GM23338 (cell line): ENCODE measurements around the gene TSPAN4. TPM values are rescaled to one million over a fixed set of nuclear protein-coding genes. Genes with fewer than 3 reads are reported as not detected.
A peak's percentile ranks its signal among the peaks of the same experiment; 100 is the strongest.

Experiments
- ATAC-seq: fragments of 200-7000 bp; cut with Tn5 transposase; 3 replicates; pipeline ENCODE4 v1.9.1; 2020
- DNase-seq: peaks from one replicate; pipeline ENCODE4 v3.0.0-alpha.2; 2015; ENCODE audit warnings: low spot score
- H2AFZ ChIP-seq: fragments of 200-600 bp; sonication (generic); 2 replicates; pipeline ENCODE4 v1.8.0; 2016; ENCODE audit warnings: antibody characterized with exemption, mild to moderate bottlenecking, moderate library complexity
- H3F3A ChIP-seq: fragments of 200-600 bp; sonication (generic); replicated peaks from 2 replicates; pipeline ENCODE4 v1.8.0; 2017; ENCODE audit warnings: antibody characterized with exemption, mixed run types, low read depth
- H3K27ac ChIP-seq: fragments of 200-600 bp; sonication (generic); 2 replicates; pipeline ENCODE4 v1.6.1; 2016; ENCODE audit warnings: low read depth
- H3K27me3 ChIP-seq: fragments of 200-600 bp; sonication (generic); 2 replicates; pipeline ENCODE4 v1.8.0; 2016; ENCODE audit warnings: mild to moderate bottlenecking, mixed run types, moderate library complexity; ENCODE audit not compliant: insufficient read depth
- H3K36me3 ChIP-seq: fragments of 200-600 bp; sonication (generic); 2 replicates; pipeline ENCODE4 v1.8.0; 2016; ENCODE audit warnings: mild to moderate bottlenecking; ENCODE audit not compliant: insufficient read depth
- H3K4me1 ChIP-seq: fragments of 200-600 bp; sonication (generic); 2 replicates; pipeline ENCODE4 v1.8.0; 2016; ENCODE audit warnings: mild to moderate bottlenecking, moderate library complexity; ENCODE audit not compliant: insufficient read depth
- H3K4me2 ChIP-seq: fragments of 200-600 bp; sonication (generic); 2 replicates; pipeline ENCODE4 v1.7.1; 2017; ENCODE audit warnings: mixed run types
- H3K4me3 ChIP-seq: fragments of 200-600 bp; sonication (generic); 2 replicates; pipeline ENCODE4 v1.6.1; 2016; ENCODE audit warnings: mixed run types
- H3K79me2 ChIP-seq: fragments of 200-600 bp; sonication (generic); replicated peaks from 2 replicates; pipeline ENCODE4 v1.8.0; 2017; ENCODE audit warnings: mild to moderate bottlenecking; ENCODE audit not compliant: insufficient read depth
- H3K9me2 ChIP-seq: fragments of 200-600 bp; sonication (generic); 2 replicates; pipeline ENCODE4 v1.8.0; 2017; ENCODE audit not compliant: insufficient read depth
- H4K20me1 ChIP-seq: fragments of 200-600 bp; sonication (generic); replicated peaks from 2 replicates; pipeline ENCODE4 v1.8.0; 2017; ENCODE audit warnings: mild to moderate bottlenecking; ENCODE audit not compliant: insufficient read depth
- H3K27ac Mint-ChIP-seq: 2 replicates; pipeline ENCODE4 v1.8.0; 2020; ENCODE audit warnings: inconsistent platforms, mild to moderate bottlenecking, moderate library complexity, mixed read lengths
- H3K27me3 Mint-ChIP-seq: 3 replicates; pipeline ENCODE4 v1.8.0; 2022; ENCODE audit warnings: low read depth, mild to moderate bottlenecking, moderate library complexity, mixed read lengths, inconsistent platforms; ENCODE audit not compliant: insufficient read depth, poor library complexity
- H3K36me3 Mint-ChIP-seq: 3 replicates; pipeline ENCODE4 v1.8.0; 2021; ENCODE audit warnings: low read depth, mild to moderate bottlenecking, inconsistent platforms, moderate library complexity, mixed read lengths
- H3K4me1 Mint-ChIP-seq: 3 replicates; pipeline ENCODE4 v1.8.0; 2020; ENCODE audit warnings: mild to moderate bottlenecking, inconsistent platforms, mixed read lengths
- H3K4me3 Mint-ChIP-seq: 3 replicates; pipeline ENCODE4 v1.8.0; 2021; ENCODE audit warnings: moderate library complexity, mild to moderate bottlenecking, inconsistent platforms, mixed read lengths
- H3K9me3 Mint-ChIP-seq: 3 replicates; pipeline ENCODE4 v1.8.0; 2020; ENCODE audit warnings: moderate library complexity, mild to moderate bottlenecking, inconsistent platforms, mixed read lengths
- CTCF ChIP-seq, 2 experiments: fragments of 200-600 bp in 1 of 2; sonication (generic) in 1 of 2; conservative IDR thresholded peaks; 2 replicates each; pipeline versions ENCODE4 v1.5.1 to v1.6.1; 2016 to 2017; ENCODE audit warnings: antibody characterized with exemption in 2 of 2, low read depth in 2 of 2, mild to moderate bottlenecking in 2 of 2, moderate library complexity in 1 of 2
- EZH2 ChIP-seq: fragments of 200-600 bp; sonication (generic); IDR thresholded peaks from one replicate; pipeline ENCODE4 v1.8.0; 2017; ENCODE audit warnings: antibody characterized with exemption, mild to moderate bottlenecking, low read depth; ENCODE audit not compliant: unreplicated experiment
- EZH2phosphoT487 ChIP-seq: fragments of 200-600 bp; sonication (generic); IDR thresholded peaks from one replicate; pipeline ENCODE4 v1.8.1; 2018; ENCODE audit warnings: antibody characterized with exemption; ENCODE audit not compliant: unreplicated experiment
- JUNB ChIP-seq: IDR thresholded peaks from one replicate; pipeline ENCODE4 v1.6.1; 2016; ENCODE audit warnings: antibody characterized with exemption; ENCODE audit not compliant: unreplicated experiment
- NANOG ChIP-seq: IDR thresholded peaks from 2 replicates; pipeline ENCODE4 v1.6.1; 2016; ENCODE audit warnings: antibody characterized with exemption, borderline replicate concordance
- POLR2AphosphoS5 ChIP-seq: IDR thresholded peaks from 2 replicates; pipeline ENCODE4 v1.6.1; 2016; ENCODE audit warnings: antibody characterized with exemption, low read depth
- REST ChIP-seq: IDR thresholded peaks from one replicate; pipeline ENCODE4 v1.6.1; 2018; ENCODE audit warnings: antibody characterized with exemption; ENCODE audit not compliant: unreplicated experiment
- STAT1 ChIP-seq: IDR thresholded peaks from one replicate; pipeline ENCODE4 v1.6.1; 2016; ENCODE audit warnings: antibody characterized with exemption; ENCODE audit not compliant: unreplicated experiment
- ZNF114 ChIP-seq: fragments of 250-450 bp; sonication (Bioruptor Pico); IDR thresholded peaks from 2 replicates; pipeline ENCODE4 v1.5.0; 2020; ENCODE audit warnings: mild to moderate bottlenecking, moderate library complexity
- ZNF331 ChIP-seq: fragments of 250-450 bp; sonication (Bioruptor Pico); IDR thresholded peaks from 2 replicates; pipeline ENCODE4 v1.5.0; 2020; ENCODE audit warnings: low read depth, mild to moderate bottlenecking, moderate library complexity
- ZNF462 ChIP-seq: fragments of 250-450 bp; sonication (Bioruptor Pico); IDR thresholded peaks from 2 replicates; pipeline ENCODE4 v1.5.0; 2020; ENCODE audit warnings: mild to moderate bottlenecking, moderate library complexity
- polyA plus RNA-seq: library from polyadenylated mRNA; unstranded; fragments of >200 nt; fragmentation: Nextera tagmentation; extraction: Ambion mirVana; gene quantifications from 2 replicates; pipeline ENCODE4 v1.2.1, GENCODE V29; 2016
- total RNA-seq: library from RNA; depleted of rRNA; stranded (reverse); fragments of >200 nt; shearing (Covaris generic); gene quantifications from 2 replicates; pipeline ENCODE4 v1.2.3, GENCODE V29; 2014

TSPAN4 gene
- total and polyA plus RNA-seq, 2 experiments from 2014 or later: 76.8 to 150 TPM

- Histone ChIP-seq H3K79me2 (peaks cover 47% of the 10 kb centered on the region), H3K36me3 (peaks cover under 1% of the 10 kb centered on the region), H3K9me2 (no peaks in the 10 kb centered on the region), H3K4me1 (peaks cover 14% of the 10 kb centered on the region; the same call in 1 of the 2 replicates), H3F3A (peaks cover 21% of the 10 kb centered on the region; the same call in 1 of the 2 replicates), H3K27me3 (no peaks in the 10 kb centered on the region), H2AFZ (no peak overlapping the region), H3K4me2 (no peak overlapping the region), H3K27ac (no peak overlapping the region), H4K20me1 (peaks cover 9% of the 10 kb centered on the region), H3K4me3 (no peak overlapping the region)
- DNase-seq (no peak), ATAC-seq (no peak)
- H3K36me3 Mint-ChIP-seq: peaks cover 34% of the 10 kb centered on the region
- no peak overlapping the region for H3K27ac Mint-ChIP-seq
- peak overlapping the region; percentile 20; the same call in 1 of the 3 replicates for H3K4me3 Mint-ChIP-seq
- H3K9me3 Mint-ChIP-seq: no peaks in the 10 kb centered on the region
- no peak for TF ChIP-seq ZNF462
- TF ChIP-seq NANOG: no peak
- TF ChIP-seq CTCF (conservative IDR thresholded peaks at IDR 0.05; ENCODE audit: low read depth in 2 of 2): no peak
- no peak for TF ChIP-seq JUNB
- no peak for TF ChIP-seq EZH2phosphoT487
- TF ChIP-seq POLR2AphosphoS5: no peak
- no peak for TF ChIP-seq STAT1
- TF ChIP-seq ZNF331: no peak
- no peak for TF ChIP-seq EZH2
- no peak for TF ChIP-seq ZNF114 (CRISPR knock-in tag)
- no peak for TF ChIP-seq REST
- H3K4me1 Mint-ChIP-seq: peaks cover 18% of the 10 kb centered on the region
- H3K27me3 Mint-ChIP-seq: peaks cover 8% of the 10 kb centered on the region
Measured at GRCh38 chr11:908273-908672, 65.6 kb downstream of the TSPAN4 start.
